KMS-11 (cell line): ENCODE measurements around the gene ETNK2.

Source experiments
- H2AFZ ChIP-seq: fragments of 200-600 bp; sonication (generic); 2 replicates; pipeline ENCODE4 v1.6.1; 2016; ENCODE audit warnings: antibody characterized with exemption, mixed run types, low read depth
- H3K27ac ChIP-seq: fragments of 200-600 bp; sonication (generic); 2 replicates; pipeline ENCODE4 v1.6.1; 2016; ENCODE audit warnings: mild to moderate bottlenecking, mixed run types
- H3K27me3 ChIP-seq: fragments of 200-600 bp; sonication (generic); 2 replicates; pipeline ENCODE4 v1.6.1; 2017; ENCODE audit warnings: mild to moderate bottlenecking, low read depth, mixed run types, moderate library complexity; ENCODE audit not compliant: insufficient read depth
- H3K36me3 ChIP-seq: fragments of 200-600 bp; sonication (generic); 2 replicates; pipeline ENCODE4 v1.6.1; 2017; ENCODE audit warnings: mild to moderate bottlenecking, mixed run types; ENCODE audit not compliant: insufficient read depth
- H3K4me1 ChIP-seq: fragments of 200-600 bp; sonication (generic); 2 replicates; pipeline ENCODE4 v1.6.1; 2016; ENCODE audit warnings: mild to moderate bottlenecking, low read depth, mixed run types; ENCODE audit not compliant: poor library complexity, severe bottlenecking
- H3K4me2 ChIP-seq: fragments of 200-600 bp; sonication (generic); 2 replicates; pipeline ENCODE4 v1.7.0; 2016; ENCODE audit warnings: mild to moderate bottlenecking, mixed run types
- H3K4me3 ChIP-seq: fragments of 200-600 bp; sonication (generic); IDR thresholded peaks from 2 replicates; pipeline ENCODE4 v1.6.1; 2017; ENCODE audit warnings: low read depth, low read length, mixed read lengths; ENCODE audit not compliant: insufficient read depth
- H3K79me2 ChIP-seq: fragments of 200-600 bp; sonication (generic); 2 replicates; pipeline ENCODE4 v1.6.1; 2016; ENCODE audit warnings: low read depth, mixed run types; ENCODE audit not compliant: insufficient read depth
- H3K9ac ChIP-seq: fragments of 200-600 bp; sonication (generic); 2 replicates; pipeline ENCODE4 v1.6.1; 2016; ENCODE audit warnings: mild to moderate bottlenecking, mixed run types
- H4K20me1 ChIP-seq: fragments of 200-600 bp; sonication (generic); 2 replicates; pipeline ENCODE4 v1.6.1; 2016; ENCODE audit warnings: mild to moderate bottlenecking, mixed run types; ENCODE audit not compliant: insufficient read depth
- CTCF ChIP-seq: fragments of 200-600 bp; sonication (generic); conservative IDR thresholded peaks from 2 replicates; pipeline ENCODE4 v1.6.1; 2017; ENCODE audit warnings: low read depth, mild to moderate bottlenecking, antibody characterized with exemption, low read length, moderate library complexity, mixed read lengths

Gene ETNK2

GRCh38 chr1:204172404-204173029 is 20.7 kb upstream of the ETNK2 start:
- H3K4me2 ChIP-seq: no peak overlapping the region

GRCh38 chr1:204171751-204172178 is 19.9 kb upstream of the ETNK2 start:
- no peaks in the 10 kb centered on the region for H3K4me1 ChIP-seq

More at GRCh38 chr1:204172404-204173029, 20.7 kb upstream of the ETNK2 start:
- Histone ChIP-seq H3K79me2 (no peaks in the 10 kb centered on the region), H3K36me3 (no peaks in the 10 kb centered on the region), H2AFZ (no peak overlapping the region), H3K4me1 (no peaks in the 10 kb centered on the region), H3K9ac (no peak overlapping the region), H3K27ac (no peak overlapping the region), H3K27me3 (peaks cover 8% of the 10 kb centered on the region; the same call in 1 of the 2 replicates), H4K20me1 (no peaks in the 10 kb centered on the region), H3K4me3 (no peak overlapping the region)
- TF ChIP-seq CTCF: no peak

GRCh38 chr1:204170494-204171155 is 18.8 kb upstream of the ETNK2 start:
- no peak overlapping the region for H3K9ac ChIP-seq

More at GRCh38 chr1:204171751-204172178, 19.9 kb upstream of the ETNK2 start:
- Histone ChIP-seq H3K36me3 (no peaks in the 10 kb centered on the region), H3K27me3 (peaks cover 1% of the 10 kb centered on the region; the same call in 1 of the 2 replicates), H3K79me2 (no peaks in the 10 kb centered on the region), H2AFZ (no peak overlapping the region), H3K9ac (no peak overlapping the region), H4K20me1 (no peaks in the 10 kb centered on the region), H3K4me2 (no peak overlapping the region), H3K4me3 (no peak overlapping the region), H3K27ac (no peak overlapping the region)
- TF ChIP-seq CTCF: no peak

GRCh38 chr1:204169858-204170257 is 18.0 kb upstream of the ETNK2 start:
- no peaks in the 10 kb centered on the region for H4K20me1 ChIP-seq
- no peaks in the 10 kb centered on the region for H3K4me1 ChIP-seq
- H3K27me3 ChIP-seq: no peaks in the 10 kb centered on the region; the same call in 1 of the 2 replicates
- H3K27ac ChIP-seq: no peak overlapping the region
- no peak overlapping the region for H2AFZ ChIP-seq
- H3K9ac ChIP-seq: no peak overlapping the region
- no peaks in the 10 kb centered on the region for H3K36me3 ChIP-seq
- H3K4me2 ChIP-seq: no peak overlapping the region
- no peaks in the 10 kb centered on the region for H3K79me2 ChIP-seq
- no peak for TF ChIP-seq CTCF
- no peak overlapping the region for H3K4me3 ChIP-seq

More at GRCh38 chr1:204170494-204171155, 18.8 kb upstream of the ETNK2 start:
- Histone ChIP-seq H3K4me2 (no peak overlapping the region), H3K4me1 (no peaks in the 10 kb centered on the region), H2AFZ (no peak overlapping the region), H3K27me3 (no peaks in the 10 kb centered on the region; the same call in 1 of the 2 replicates), H3K4me3 (no peak overlapping the region), H3K27ac (no peak overlapping the region), H3K36me3 (no peaks in the 10 kb centered on the region), H3K79me2 (no peaks in the 10 kb centered on the region), H4K20me1 (no peaks in the 10 kb centered on the region)
- no peak for TF ChIP-seq CTCF
